Esophagus squamous epithelium (tissue), 4 donors: ENCODE data around the gene CARHSP1.

Experiments used
- POLR2A ChIP-seq, 4 donors: fragments of 450-650 bp; IDR thresholded peaks; one replicate each; pipeline ENCODE4 v1.6.1; 2017; ENCODE audit warnings: antibody characterized with exemption in 4 of 4, mild to moderate bottlenecking in 4 of 4, moderate library complexity in 3 of 4
- TF ChIP-seq, protein P1 (sequence below), 6 experiments: fragments of 450-650 bp in 4 of 6; fragments of 200-600 bp in 2 of 6; sonication (generic) in 2 of 6; IDR thresholded peaks; one replicate each; pipeline ENCODE4 v1.5.1; 2016 to 2019; ENCODE audit warnings: antibody characterized with exemption in 6 of 6, mild to moderate bottlenecking in 4 of 6, moderate library complexity in 4 of 6

DNA sequence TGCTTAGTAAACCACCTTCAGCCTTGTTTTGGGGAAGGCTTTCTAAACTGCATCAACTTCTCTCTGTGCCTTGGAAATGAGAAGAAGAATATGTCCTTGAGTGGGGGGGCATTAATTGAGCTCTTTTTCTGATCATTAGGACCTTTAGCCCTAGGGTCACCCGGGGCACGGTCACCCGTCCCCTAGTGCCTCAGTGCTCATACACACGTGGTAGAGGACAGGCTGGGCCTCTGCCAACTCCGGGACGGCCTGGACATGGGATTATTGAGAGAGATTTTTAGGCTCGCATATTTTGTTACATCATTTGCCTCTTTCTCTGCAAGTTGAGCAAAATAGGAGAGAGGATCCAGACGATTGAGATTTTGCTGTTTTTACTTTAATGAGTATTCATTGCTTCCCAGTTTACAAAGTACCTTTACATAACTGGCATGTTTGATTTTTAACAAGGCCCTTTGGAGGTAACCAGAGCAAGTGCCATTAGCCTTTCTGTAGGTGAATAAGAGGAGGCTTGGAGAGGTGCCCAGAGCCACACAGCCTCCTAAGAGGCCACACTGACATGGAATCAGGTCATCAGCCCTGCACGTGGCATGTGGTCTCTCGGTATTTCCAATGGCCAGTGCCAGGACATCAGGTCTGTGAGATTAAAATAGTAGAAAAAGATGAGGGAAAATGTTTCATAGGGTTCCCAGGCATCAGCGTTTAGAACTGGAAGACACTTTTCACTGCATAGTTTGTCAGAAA is 60.0 kb downstream of the CARHSP1 start:
- TF ChIP-seq, protein P1, sequence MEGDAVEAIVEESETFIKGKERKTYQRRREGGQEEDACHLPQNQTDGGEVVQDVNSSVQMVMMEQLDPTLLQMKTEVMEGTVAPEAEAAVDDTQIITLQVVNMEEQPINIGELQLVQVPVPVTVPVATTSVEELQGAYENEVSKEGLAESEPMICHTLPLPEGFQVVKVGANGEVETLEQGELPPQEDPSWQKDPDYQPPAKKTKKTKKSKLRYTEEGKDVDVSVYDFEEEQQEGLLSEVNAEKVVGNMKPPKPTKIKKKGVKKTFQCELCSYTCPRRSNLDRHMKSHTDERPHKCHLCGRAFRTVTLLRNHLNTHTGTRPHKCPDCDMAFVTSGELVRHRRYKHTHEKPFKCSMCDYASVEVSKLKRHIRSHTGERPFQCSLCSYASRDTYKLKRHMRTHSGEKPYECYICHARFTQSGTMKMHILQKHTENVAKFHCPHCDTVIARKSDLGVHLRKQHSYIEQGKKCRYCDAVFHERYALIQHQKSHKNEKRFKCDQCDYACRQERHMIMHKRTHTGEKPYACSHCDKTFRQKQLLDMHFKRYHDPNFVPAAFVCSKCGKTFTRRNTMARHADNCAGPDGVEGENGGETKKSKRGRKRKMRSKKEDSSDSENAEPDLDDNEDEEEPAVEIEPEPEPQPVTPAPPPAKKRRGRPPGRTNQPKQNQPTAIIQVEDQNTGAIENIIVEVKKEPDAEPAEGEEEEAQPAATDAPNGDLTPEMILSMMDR (IDR thresholded peaks at IDR 0.05) = no peak
- no peak for TF ChIP-seq POLR2A (IDR thresholded peaks at IDR 0.05)
